ENCODE data around the gene CORO2A. TPM values are rescaled to one million over a fixed set of nuclear protein-coding genes. Genes with fewer than 3 reads are reported as not detected.
A peak's percentile ranks its signal among the peaks of the same experiment; 100 is the strongest.

Gene CORO2A
- total and polyA plus RNA-seq, 10 of the 15 experiments (the other 5 are each of a cell fraction or from before 2014, with no cell fraction given), result 1.0 to 5.3 (median 3.5) TPM

GRCh38 chr9:98084396-98084795 is 108.0 kb downstream of the CORO2A start (continued):
- no peak for TF ChIP-seq CHD1 (IDR thresholded peaks at IDR 0.05; ENCODE audit: low read depth, low read length)

- Histone ChIP-seq H3K4me3 (no peak overlapping the region), H3K4me1 (ENCODE audit: control insufficient read depth, insufficient read depth, low read length) (no peaks in the 10 kb centered on the region), H2AFZ (ENCODE audit: control insufficient read depth, low read depth, low read length) (no peak overlapping the region), H3K27me3 (replicated peaks in 1 of 2; ENCODE audit: control insufficient read depth in 2 of 2, insufficient read depth in 2 of 2, low read length in 1 of 2) (no peaks in the 10 kb centered on the region), H4K20me1 (ENCODE audit: control insufficient read depth, insufficient read depth) (no peaks in the 10 kb centered on the region), H3K4me2 (ENCODE audit: control insufficient read depth, insufficient read depth) (no peak overlapping the region), H3K9ac (ENCODE audit: control insufficient read depth, insufficient read depth, low read length) (no peak overlapping the region), H3K9me3 (replicated peaks; ENCODE audit: control insufficient read depth, insufficient read depth, low read length) (no peaks in the 10 kb centered on the region), H3K27ac (ENCODE audit: control insufficient read depth, insufficient read depth) (no peak overlapping the region), H3K36me3 (ENCODE audit: control insufficient read depth in 2 of 2, insufficient read depth in 2 of 2, low read length in 1 of 2) (peaks cover 27 to 43% of the 10 kb centered on the region in 2 experiments), H3K79me2 (ENCODE audit: control insufficient read depth, insufficient read depth, low read length) (no peaks in the 10 kb centered on the region)
- ATAC-seq, result no peak
- 97% methylated on average over 7 of the region's 7 CpGs for WGBS (ENCODE audit: insufficient coverage, insufficient replicate concordance, low lambda C conversion rate, missing lambda C conversion rate)
- intact Hi-C loops (cut with micrococcal nuclease; ENCODE audit: unreplicated experiment) (no loop called here), in situ Hi-C loops (cut with MboI) (no loop called here)
- no peak for DNase-seq (ENCODE audit: low read depth, low spot score)
- ChIA-PET RAD21 (ENCODE audit: unreplicated experiment) (no interaction called here), CTCF (interaction anchor here (0.9 to 1.7 kb wide), 2 partner anchors 9 to 122 kb away, joined by 3 to 8 read pairs; no protein-coding TSS in a partner anchor), SMC1A (ENCODE audit: uncharacterized antibody, unreplicated experiment) (interaction anchor here (0.6 to 3.3 kb wide), 3 partner anchors 14 to 19 kb away, joined by 3 to 12 read pairs (median 6); no protein-coding TSS in a partner anchor), POLR2A (no interaction called here)
- BruUV-seq (replicated peaks), result no TSS peak
- FAIRE-seq, result no peak
- TF ChIP-seq POLR2A (IDR thresholded peaks at IDR 0.05; ENCODE audit: low read depth, low read length), result 0 out of 2 replicates have a peak, but pooled peaks have one; percentile 33
- no peak for TF ChIP-seq HCFC1 (IDR thresholded peaks at IDR 0.05; ENCODE audit: low read length)
- TF ChIP-seq ZBTB40 (IDR thresholded peaks at IDR 0.05; ENCODE audit: borderline replicate concordance), result no peak
- no peak for TF ChIP-seq ATF3 (IDR thresholded peaks at IDR 0.05; ENCODE audit: borderline replicate concordance, extremely low read depth, low read depth, low read length)
Observed at GRCh38 chr9:98083566-98084183, 108.8 kb downstream of the CORO2A start.
